OCI-LY1 (cell line): Measurements from ENCODE around the gene GLYATL1.

Experiments
- EZH2 ChIP-seq: fragments of 200-600 bp; sonication (generic), shearing (Covaris generic); IDR thresholded peaks from 2 replicates; pipeline ENCODE4 v1.8.0; 2017; ENCODE audit warnings: borderline replicate concordance, mixed run types, mild to moderate bottlenecking, antibody characterized with exemption, low read length, moderate library complexity, mixed read lengths
- TF ChIP-seq, protein P1 (sequence below): fragments of 200-600 bp; sonication (generic), shearing (Covaris generic); IDR thresholded peaks from 2 replicates; pipeline ENCODE4 v1.5.1; 2017; ENCODE audit warnings: mild to moderate bottlenecking, antibody characterized with exemption, low read length, moderate library complexity, mixed read lengths

DNA sequence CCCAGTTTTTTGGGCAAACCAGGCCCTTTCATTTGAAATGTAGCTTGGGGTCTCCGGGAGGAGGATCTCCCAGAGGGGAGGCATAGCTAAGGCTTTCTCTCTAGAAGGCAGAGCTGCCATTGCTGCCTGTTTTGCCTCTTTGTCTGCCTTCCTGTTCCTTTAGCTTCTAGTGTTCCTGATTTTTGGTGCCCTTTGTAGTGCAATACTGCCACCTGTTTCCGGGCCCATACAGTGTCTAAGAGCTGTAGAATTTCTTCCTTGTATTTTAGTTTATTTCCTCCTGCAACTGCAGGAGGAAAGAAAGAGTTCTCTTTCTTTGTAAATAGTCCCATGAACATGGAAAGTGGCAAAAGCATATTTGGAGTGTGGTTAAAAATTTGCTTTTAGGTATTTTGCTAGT lies 19.3 kb upstream of the GLYATL1 start:
- TF ChIP-seq, protein P1, sequence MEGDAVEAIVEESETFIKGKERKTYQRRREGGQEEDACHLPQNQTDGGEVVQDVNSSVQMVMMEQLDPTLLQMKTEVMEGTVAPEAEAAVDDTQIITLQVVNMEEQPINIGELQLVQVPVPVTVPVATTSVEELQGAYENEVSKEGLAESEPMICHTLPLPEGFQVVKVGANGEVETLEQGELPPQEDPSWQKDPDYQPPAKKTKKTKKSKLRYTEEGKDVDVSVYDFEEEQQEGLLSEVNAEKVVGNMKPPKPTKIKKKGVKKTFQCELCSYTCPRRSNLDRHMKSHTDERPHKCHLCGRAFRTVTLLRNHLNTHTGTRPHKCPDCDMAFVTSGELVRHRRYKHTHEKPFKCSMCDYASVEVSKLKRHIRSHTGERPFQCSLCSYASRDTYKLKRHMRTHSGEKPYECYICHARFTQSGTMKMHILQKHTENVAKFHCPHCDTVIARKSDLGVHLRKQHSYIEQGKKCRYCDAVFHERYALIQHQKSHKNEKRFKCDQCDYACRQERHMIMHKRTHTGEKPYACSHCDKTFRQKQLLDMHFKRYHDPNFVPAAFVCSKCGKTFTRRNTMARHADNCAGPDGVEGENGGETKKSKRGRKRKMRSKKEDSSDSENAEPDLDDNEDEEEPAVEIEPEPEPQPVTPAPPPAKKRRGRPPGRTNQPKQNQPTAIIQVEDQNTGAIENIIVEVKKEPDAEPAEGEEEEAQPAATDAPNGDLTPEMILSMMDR: no peak
- no peak for TF ChIP-seq EZH2
